Hematopoietic multipotent progenitor cell treated with erythropoietin and hydrocortisone succinate and interleukin-3 and kit ligand, for 17 days (in vitro differentiated cells): ENCODE measurements around the gene UCHL1.

Experiments used
- DNase-seq: peaks from one replicate; pipeline ENCODE4 v3.0.0-alpha.2; 2015; ENCODE audit warnings: low spot score

The UCHL1 gene

DNA sequence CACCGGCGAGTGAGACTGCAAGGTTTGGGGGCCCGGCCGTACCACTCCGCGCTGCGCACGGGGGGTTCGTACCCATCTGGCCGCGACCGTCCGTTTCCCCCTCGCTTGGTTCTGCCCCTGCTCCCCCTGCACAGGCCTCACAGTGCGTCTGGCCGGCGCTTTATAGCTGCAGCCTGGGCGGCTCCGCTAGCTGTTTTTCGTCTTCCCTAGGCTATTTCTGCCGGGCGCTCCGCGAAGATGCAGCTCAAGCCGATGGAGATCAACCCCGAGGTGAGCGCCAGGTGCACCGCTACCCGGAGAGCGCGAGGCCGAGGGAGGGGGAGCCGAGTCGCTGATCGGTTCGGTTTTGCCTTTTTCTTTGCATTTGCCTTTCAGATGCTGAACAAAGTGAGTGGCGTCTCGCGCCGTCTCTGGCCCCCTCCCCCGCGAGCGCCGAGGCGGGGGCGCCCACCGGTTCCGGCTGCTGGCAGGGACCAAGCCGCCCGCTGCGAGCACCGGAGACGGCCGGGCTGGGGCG lies at the start of gene UCHL1:
Gene UCHL1, plus strand, starts transcription at position 189 of the 517 bp plus-strand sequence. Its CDS starts 49 bp downstream, at position 238.
- DNase-seq, result no peak

DNA sequence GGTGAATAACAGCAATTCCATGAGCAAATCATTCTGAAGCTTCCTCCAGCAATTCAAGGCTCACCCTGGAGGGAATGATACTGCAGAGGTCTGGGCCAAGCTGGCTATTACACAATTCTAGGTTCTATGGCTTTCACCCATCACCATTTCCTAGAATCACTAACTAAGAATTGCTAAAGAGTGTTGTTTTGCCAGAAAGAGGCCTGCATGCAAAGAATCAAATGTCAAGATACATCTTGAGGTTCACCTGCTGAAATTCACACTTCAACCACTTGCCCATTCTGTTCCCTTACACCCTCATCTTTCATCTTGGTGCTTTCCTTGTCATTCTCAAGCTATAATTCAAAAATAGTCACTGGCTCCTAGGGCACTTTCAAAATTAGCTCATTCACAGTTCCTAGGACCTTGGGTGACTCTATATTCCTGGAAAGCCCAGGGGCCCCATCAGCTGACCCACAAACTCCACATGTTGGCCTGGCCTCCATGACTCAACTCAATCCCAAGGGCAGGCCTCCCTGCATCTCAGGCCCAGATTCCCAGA lies 49.4 kb upstream of the UCHL1 start:
- no peak for DNase-seq

DNA sequence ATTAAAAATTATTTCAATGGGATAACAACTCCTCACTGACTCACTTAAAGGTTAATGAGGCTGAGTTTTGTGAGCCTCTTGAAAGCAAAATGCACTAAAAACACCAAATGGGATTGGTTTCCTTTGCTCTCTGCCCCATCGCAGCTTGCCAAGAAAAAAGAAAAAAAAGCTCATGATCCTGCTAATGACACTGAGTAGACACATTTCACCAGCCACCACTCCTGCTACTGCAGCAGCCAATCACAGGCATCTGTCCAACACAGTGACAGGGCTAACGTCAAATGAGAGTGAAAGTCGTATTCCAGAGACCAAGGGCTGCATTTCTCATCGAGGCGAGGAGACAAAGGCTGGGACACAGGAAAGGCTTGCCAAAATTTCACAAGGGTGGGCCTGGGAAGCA lies 47.5 kb upstream of the UCHL1 start:
- no peak for DNase-seq

DNA sequence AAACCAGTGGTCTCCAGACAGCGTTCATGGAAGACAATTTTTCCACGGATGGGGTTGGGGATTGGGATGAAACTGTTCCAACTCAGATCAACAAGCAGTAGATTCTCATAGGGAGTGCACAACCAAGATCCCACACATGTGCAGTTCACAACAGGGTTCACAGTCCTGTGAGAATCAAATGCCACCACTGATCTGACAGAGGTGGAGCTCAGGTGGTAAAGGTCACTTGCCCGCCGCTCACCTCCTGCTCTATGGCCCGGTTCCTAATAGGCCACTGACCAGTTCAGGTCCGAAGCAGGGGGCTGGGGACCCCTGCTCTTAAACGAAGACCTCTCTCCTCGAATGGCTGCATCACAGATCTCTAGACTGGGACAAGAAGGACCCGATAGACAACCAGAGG lies 46.8 kb upstream of the UCHL1 start:
- no peak for DNase-seq

DNA sequence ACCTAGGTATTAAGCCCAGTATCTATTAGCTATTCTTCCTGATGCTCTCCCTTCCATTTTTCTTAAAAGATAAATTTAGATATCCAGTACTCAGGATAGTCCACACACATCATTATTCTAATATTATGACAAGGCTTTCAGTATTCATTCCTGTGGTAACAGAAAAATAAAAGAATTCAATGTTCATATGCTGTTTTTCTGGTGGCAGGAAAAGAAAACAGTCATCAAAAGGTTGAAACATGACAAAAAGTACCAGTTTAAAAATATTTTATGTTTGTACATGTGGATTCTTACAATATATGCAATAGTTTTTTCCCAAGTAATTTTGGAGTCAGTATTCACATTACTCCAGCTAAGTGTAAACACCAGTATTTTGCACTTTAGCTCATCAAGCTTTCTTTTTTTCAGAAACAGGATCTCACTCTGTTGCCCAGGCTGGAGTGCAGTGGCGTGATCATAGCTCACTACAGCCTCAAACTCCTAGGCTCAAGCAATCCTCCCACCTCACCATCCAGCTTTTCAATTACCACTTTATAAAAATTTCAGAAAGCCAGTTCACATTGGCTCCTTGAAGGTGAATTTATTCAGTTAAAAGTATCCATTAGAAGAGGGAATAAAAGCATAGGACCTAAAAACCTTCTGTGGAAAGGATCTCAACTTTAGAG lies 44.6 kb upstream of the UCHL1 start:
- no peak for DNase-seq

DNA sequence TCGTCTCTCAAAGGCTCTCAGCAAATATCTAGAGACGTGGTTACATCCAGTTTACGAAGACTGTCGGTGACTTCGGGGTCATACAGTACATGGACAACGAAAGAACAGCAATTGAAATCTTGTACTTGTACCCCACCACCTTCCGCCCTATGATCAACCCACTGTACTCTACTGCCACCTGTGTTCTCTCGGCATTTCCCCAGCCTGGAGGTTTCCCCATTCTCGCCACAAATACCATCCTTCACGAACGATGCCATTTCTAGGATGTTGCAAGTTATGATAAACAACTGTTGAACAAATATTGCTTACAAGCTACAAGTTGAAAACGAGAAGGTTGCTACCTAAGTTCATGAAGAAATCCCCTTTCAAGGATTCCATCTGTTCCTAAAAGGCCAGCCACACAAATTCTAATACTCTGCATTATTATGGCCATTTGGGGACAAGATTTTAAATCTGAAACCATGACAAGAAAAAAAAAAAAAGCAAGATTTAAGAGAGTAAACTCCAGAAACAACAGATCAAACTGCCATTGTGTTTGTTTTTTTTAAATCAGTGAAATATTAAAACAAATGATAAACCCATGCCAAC lies 44.0 kb upstream of the UCHL1 start:
- no peak for DNase-seq

DNA sequence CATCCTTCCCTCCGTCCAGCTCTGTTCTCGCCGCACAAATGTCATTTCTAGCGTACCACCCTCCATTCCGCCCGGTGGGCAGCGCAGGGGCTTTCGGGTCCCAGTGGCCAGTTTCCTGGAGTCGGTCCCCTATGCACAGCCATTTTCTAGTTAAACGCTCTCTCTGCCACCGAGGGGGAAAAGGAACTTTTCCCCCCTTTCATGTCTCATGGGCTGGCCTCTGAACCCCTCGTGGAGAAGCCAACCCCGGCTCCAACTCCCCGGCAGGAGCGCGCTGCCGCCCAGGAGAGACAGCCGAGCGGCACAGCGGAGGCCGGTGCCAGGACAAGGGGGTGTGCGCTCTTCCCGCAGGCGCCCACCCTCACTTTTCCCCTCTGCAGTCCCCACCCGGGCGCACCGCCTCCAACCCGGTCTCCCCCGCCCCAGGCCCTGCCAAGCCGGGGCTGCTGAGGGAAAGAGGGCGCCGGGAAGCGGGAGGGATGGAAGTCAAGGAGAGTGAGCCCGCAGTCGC lies 43.0 kb upstream of the UCHL1 start:
- no peak for DNase-seq

DNA sequence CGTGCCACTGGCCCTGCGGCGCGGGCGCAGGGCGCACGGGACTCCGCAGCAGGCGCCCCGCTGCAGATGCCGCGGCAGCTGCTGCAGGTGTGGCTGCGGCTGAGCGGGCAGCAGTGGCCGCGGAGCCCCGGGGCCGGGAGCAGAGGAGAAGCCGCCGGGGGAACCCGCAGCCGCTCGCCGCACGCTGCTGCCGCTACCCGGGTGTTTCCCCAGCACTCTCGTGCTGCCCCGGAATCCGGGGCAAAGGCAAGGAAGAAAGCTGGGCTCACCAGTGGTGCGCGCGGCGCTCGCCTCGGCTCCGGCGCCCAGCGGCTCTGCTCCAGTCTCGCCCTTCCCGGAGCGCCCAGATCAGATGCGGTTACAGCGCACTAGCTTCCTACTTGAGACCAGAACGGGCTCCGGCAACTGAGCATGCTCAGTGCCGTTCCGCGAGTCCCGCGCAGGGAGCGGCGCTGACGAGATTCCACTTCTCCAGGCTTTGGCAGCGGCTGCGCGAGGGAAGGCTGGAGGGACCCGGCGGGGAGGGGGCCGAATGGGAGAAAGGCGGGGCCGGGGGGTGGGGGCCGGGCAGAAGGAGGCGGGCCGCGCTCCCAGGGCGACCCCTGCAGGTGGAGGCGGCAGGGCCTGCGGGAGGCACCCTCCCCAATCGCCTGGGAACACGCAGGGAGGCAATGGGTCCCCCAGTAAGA lies 42.4 kb upstream of the UCHL1 start, which contains the start of gene APBB2:
Gene APBB2, minus strand, starts transcription at position 407 of the 689 bp plus-strand sequence. CDS start 181,288 bp downstream, outside the sequence.
- no peak for DNase-seq

DNA sequence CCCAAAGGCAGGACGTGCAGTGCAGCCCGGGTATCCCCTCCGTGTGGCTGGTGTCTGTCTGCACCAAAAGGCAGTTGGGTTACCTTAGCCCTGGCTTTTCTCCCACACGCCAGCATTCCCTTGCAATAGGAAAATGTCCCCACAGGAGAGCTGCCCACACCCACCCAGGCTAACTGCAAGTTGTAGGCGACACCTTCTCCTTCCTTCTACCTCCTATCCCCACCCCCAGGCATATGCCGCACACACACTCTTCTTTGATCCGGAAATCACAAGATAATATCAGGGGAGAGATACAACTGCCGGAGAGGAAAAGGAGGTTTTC lies 41.9 kb upstream of the UCHL1 start:
- no peak for DNase-seq

DNA sequence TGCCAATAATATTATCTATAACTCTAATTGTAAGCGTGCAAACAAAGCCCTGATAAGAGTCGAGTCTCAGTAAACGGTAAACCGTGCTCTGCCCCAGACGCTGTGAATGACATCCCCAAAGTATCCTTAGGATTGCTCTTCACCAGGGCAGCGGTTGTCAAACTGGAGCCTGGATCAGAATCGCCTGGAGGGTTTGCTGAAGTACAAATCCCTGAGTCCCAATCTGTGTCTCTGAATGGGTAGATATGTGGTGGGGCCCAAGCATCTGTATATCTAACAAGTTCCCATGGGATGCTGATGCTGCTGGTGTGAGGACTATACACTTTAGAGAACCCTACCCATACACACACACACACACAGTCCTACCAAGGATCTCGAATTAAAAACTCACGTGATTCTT lies 41.6 kb upstream of the UCHL1 start:
- DNase-seq, result no peak

DNA sequence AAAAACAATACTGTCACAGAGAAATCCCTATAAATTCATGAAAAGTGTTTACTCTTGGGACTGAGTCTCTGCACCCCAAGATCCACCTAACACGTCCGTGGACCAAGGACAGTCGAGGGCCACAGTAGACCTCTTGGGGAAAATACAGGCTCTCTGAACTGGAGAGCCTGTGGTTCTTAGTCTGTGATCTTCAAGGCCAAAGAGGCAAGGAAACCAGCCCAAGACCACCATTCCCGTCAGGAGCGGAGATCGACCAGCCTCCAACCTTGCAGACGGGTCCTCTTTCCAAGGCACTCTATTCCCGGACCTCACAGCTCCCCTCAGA lies 40.8 kb upstream of the UCHL1 start:
- no peak for DNase-seq

DNA sequence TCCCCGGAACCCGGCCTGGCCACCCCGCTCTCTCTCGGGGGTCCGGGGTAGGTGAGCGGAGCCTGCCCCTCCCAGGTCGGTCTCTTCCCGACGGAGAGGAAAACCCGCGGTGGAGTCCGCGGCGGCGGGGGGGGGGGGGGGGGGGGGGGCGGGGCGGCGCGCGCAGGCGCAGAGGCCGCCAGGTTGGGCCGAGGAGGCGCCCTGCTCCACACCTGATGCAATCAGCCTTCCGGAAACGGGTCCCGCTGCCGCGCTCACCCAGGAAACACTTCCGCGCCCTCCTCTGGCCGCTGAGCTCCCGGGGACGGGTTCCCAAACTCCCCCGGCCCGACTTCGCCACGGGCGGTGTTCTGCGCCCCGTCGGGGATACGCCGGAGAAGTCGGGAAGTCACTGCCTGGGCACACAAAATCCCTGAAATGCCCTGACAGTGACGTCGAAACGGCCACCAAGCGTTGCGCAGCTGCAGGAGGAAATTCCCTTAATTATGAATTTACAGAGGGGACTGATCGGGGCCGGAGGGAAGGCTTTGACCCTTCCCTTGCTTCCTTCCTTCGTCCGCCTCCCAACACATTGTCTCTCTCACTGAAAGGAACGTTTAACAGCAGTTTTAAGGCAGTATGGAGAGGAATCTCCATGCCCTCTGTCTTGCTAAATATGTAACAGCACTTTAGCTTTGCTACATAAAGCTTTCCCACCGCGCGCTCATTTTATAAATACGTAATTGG lies 40.3 kb upstream of the UCHL1 start:
- DNase-seq, result no peak

DNA sequence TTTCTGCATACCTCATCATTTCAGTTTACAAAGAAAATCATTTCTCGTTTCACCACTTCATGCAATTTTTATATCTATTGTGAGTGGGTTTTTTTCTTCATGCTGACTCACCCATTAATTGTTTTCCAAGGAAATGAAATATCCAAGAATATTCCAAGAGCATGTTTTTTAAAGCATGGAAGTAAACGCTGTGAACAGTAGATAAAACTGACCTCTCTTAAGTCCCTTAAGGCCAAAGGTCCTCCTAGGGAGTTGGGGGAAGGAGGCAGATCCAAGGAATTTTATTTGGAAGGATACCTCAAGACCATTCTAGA lies 39.8 kb upstream of the UCHL1 start:
- DNase-seq, result no peak

DNA sequence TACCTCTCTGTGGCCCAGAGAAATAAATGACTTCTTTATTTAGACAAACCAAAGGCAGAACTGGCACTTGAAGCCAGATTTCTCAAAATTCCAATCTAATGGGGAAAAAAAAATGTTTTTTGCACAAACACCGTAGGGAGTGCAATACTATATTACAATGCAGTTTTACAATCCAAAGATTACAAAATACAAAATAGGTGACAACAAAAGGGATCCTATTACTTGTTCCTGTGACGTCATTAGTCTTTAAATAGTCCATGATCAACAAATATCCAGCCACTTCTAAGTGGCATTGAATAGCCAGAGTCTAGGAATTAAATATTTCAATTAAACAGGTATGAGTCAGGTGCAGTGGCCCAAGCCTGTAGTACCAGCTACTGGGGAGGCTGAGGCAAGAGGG lies 39.4 kb upstream of the UCHL1 start:
- DNase-seq, result no peak

DNA sequence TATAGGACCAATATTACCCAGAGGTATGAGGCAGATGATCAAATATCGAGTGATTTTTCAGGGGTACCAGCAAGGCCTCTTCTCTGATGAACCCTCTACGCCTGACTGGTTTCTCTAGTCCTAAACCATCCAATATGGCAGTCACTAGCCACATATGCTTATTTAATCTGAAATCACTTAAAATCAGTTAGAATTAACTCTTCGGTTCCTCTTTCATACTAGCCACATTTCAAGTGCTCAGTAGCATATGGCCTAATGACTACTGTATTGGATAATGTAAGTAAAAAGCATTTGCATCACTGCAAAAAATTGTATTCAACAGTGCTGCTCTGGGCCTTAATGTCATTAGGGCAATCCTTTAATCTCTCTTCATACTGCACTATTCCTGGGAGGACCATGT lies 38.0 kb upstream of the UCHL1 start:
- no peak for DNase-seq

DNA sequence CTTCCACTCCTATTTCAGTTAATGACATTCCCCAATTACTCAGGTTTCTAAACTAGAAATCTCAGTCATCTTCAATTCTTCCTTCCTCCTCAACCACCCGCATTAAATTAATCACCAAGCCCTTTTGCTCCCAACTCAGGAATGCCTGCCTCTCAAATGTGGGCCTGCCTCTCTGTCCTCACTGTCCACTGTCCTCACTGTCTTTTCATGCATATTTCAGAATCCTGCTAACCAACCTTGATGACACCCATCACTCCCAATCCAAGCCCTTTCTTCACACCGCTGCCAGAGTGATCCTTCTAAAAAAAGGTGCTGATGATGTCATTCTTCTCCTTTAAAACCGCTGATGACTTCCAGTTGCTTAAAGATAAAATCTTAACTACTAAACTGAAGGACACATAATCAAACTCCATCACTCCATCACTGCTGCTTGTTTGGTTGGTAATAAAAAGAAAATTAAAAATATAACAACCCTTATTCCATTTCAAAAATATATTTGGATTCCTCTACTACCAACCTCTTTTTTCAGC lies 37.2 kb upstream of the UCHL1 start:
- no peak for DNase-seq

DNA sequence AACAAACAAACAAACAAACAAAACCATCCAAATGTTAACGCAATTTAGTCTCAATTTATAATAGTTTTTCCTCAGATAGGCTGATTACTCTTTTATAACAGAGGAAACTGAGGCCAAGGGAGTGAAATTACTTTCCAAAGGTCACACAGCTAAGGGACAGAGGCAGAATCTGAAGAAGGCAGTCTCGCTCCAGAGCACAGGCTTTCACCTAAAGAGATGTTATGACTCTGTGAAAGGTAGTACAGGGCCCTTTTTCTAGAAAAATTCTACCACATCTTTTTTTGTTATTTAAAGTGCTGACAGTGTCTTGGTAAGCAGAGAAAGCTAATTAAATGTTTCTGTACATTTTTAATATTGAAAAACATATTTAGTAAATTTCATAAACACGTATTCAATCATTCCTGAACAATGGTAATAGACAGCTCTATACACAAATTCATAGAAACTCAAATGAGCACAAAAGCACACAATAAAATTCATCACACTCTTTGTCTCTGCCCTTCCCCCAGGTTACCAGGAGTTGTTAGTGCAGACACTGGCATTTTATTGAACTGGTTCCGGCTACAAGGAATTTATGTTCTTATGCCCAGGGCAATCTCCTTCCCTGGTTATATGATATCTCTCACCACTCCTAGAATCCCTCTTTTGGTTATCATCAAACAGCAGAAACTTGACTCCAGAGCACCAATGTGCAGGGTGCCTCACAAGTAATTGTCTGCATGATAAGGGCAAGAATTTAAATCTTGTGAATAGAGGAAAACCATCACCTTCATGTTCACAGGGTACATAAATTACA lies 34.7 kb upstream of the UCHL1 start:
- DNase-seq, result no peak

DNA sequence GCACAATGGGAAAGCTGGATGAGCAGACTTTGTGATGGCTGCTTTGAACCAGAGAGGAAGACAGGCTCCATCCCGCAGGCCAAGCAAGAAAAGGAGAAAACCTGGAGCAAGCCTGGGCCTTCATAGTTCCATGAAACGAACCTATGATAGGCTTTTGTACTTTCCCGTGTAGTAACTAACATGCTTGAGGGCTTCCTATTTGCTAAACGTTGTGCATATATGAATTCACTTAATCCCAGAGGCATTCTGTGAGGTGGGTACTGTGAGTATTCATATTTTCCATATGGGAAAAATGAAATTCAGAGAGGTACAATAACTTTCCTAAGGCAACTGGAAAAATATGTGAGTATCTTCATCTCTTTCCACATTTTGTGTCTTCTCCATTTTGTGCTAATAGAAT lies 28.8 kb upstream of the UCHL1 start:
- no peak for DNase-seq

DNA sequence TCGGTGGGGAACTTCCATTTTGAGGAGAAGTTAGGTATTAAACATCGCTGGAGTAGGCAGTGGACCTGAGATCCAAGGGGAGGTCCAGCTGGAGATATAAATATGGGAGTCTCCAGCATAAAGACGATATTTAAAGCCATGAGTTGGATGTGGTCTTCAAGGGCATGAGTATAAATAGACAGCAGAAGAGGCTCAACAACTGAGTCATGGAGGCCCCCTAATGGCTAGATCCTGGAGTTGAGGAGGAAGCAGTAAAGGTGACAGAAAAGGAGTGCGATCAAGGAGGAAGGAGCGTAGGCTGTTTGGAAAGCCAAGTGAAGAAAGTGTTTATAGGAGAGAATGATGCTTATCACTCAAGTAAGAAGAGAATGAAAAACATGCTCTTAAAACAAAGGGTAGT lies 24.3 kb upstream of the UCHL1 start:
- no peak for DNase-seq

DNA sequence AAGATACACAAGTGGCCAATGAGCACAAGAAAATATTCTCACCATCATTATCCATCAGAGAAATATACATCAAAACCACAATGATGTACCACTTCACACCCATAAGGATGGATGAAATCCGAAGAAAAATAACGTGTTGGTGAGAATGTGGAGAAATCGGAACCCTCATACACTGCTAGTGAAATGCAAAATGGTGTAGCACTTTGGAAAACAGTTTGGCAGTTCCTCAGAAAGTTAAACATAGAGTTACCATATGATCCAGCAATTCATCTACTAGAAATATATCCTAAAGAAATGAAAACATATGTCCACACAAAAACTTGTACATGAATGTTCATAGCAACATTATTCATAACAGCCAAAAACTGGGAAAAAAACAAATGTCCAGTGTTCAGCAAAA lies 23.9 kb upstream of the UCHL1 start:
- DNase-seq, result no peak

DNA sequence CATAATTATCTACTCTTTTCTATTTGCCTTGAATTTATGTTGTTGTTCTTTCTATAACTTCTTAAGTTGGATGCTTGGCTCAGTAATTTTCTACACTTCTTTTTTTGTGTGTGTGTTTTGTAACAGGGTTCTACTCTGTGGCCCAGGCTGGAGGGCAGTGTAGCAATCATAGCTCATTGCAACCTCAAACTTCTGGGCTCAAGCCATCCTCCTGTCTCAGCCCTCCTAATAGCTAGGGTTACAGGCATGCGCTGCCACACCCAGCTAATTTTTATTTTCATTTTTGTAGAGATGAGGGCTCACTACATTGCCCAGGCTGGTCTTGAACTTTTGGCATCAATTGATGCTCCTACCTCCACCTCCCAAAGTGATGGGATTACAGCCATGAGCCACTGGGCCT lies 20.7 kb upstream of the UCHL1 start:
- DNase-seq, result no peak

DNA sequence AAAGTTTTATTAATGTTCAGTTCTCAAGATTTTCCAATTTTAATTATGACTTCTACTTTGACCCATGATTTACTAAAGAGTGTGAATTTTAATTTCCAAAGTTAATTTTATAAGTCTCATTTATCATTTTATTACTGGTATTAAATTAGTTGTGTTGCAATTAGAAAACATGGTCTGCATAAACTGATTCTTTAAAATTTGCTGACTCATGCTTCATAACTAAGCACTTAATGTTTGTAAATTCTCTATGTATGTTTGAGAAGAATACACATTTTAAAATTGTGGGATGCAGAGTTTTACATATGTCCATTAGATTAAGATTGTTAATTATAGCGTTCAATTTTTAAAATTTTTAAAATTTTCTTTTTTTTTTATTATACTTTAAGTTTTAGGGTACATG lies 20.2 kb upstream of the UCHL1 start:
- no peak for DNase-seq
